DMS114 treated with DMSO at 0.1 percent for 48 hours (cell line): ENCODE data around the gene GXYLT2.

Experiments
- DNase-seq: peaks from one replicate; lab custom pipeline; 2025; ENCODE audit not compliant: unreplicated experiment; lab: John Stamatoyannopoulos, UW

Gene GXYLT2

GRCh38 chr3:72930754-72931153 is 42.9 kb downstream of the GXYLT2 start:
- no peak for DNase-seq

DNA sequence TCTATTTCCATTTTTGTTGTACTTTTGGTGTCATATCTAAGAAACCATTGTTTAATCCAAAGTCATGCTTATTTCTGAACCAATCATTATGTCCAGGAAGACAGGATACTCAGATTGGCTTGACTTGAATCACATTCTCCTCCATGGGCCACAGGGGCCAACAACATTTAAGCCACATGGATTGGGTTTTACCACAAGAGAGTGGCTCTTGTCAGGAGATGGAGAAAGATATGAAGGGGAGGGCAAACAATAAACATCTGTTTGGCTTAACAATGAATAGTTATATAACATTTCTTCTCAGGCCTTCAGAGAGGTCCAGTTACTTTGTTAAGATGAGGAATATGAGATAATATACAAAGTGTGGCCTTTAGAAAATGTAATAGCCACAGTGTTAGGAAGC is 44.6 kb downstream of the GXYLT2 start:
- DNase-seq, result no peak

- DNase-seq, result peak; percentile 48
Observed at GRCh38 chr3:72938471-72939265, 50.8 kb downstream of the GXYLT2 start.

- DNase-seq, result no peak
Observed at GRCh38 chr3:72941245-72941644, 53.4 kb downstream of the GXYLT2 start.

DNA sequence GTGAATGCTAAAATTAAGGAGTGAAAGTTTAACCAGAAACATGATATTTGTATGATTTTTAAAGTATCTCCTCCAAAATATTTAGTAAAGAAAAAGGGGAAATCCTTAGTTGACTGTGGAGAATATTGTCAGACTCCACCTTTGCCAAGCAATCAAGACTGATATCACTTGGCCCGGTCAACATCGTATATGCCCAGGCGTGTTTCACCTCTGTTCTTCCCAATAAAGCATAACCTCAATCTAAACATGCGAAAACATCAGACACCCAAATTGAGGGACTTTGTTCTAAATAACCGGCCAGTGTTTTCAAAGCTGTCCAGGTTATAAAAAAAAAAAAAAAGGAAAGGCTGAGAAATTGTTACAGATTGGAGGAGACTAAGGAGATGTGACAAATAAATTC is 54.6 kb downstream of the GXYLT2 start:
- no peak for DNase-seq

DNA sequence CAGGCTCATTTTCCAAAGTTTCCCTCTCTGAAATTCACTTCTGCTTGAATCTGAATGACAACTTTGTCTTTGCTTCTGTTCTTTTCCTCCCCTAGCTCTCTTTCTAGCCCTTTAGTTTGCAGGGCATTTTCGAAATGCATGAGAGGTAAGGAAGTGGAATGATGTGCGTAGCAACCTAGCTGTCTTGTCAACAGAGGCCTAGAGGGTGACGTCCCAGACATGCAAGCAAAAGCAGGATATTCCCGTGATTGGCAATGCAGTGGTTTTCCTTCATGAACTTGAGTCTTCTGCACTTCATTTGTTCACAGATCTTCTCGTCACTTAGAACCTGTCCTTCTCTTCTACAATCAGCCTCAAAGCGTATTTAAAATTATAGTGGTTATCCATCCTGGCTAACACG is 56.9 kb downstream of the GXYLT2 start:
- no peak for DNase-seq

DNA sequence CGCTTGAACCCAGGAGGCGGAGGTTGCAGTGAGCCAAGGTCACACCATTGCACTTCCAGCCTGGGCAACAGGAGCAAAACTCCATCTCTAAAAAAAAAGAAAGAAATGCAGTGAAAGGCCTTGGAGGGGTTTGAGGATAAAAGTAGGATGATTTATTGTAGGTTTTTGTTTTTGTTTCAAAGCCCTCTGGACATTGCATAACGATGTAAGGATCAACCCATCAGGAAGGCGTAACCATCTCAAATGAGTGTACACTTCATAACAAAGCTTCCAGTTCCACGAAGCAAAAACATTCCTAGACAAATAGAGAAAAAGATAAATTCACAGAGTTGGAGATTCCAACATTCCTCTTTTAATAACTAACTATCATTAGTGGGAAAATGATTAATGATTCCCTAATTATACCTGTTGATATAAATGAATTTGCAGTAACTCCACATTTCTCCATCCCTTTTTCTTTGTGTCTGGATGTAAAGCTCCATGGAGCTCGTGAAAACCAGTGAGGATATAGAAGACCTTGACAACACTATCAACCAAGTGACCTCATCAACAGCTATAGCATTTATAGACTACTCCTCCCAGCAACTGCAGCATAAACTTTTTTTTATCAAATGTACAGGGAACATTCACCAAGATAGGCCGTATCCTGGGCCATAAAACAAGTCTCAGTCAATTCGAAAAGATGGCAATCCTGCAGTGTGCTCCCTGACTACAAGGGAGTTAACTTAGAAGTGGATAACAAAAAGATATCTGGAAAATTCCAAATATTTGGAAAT is 60.1 kb downstream of the GXYLT2 start:
- no peak for DNase-seq

GRCh38 chr3:72949016-72949415 is 61.2 kb downstream of the GXYLT2 start:
- DNase-seq, result no peak

DNA sequence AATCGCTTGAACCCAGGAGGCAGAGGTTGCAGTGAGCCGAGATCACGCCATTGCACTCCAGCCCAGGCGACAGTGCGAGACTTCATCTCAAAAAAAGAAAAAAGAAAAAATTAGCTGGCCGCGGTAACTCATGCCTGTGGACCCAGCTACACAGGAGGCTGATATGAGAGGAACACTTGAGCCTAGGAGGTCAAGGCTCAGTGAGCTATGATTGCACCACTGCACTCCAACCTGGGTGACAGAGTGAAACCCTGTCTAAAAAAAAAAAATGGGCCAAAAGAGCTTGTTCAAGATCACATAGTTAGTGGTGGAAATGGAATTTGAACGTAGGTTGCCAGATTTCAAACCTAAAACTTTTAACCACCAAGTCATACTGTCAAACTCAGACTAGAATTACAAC is 62.5 kb downstream of the GXYLT2 start:
- no peak for DNase-seq

DNA sequence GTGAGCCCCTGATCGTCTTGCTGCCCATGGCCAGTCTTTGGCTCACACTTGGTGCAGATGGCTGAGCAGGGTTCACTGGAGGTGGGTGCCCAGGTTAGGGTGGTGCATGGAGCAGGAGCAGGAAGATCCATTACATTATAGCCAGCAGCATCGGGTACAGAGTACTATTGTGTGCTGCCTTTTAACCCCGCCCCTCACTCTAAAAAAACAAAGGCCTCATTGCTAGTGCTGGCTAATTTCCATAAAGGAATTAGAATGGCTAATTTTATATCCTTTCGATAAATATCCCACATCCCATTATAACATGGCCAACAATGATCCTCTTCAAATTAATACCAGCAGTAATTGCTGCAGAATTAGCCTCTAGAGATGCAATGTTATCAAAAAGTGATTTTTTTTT is 63.0 kb downstream of the GXYLT2 start:
- DNase-seq, result no peak

DNA sequence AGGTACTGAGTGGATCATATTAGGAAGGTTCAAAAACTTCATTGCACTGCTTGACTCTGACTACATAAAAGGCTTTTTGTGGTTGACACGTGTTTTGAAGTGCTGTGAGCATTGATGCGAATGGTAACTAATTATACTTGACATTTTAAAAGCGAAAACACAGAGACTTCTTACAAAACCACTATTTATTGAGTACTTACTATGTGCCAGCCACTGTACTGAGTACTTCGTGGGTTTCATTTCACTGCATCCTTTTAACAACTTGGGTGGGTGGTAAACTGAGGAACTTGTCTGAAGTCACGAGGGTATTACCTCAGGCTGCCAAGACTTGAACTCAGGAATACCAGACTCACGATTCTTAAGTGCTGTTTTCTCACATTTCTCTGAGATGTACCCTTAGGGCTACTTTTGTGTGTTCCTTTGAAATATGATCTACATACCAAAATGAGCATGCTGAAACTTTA is 63.4 kb downstream of the GXYLT2 start:
- DNase-seq, result no peak

DNA sequence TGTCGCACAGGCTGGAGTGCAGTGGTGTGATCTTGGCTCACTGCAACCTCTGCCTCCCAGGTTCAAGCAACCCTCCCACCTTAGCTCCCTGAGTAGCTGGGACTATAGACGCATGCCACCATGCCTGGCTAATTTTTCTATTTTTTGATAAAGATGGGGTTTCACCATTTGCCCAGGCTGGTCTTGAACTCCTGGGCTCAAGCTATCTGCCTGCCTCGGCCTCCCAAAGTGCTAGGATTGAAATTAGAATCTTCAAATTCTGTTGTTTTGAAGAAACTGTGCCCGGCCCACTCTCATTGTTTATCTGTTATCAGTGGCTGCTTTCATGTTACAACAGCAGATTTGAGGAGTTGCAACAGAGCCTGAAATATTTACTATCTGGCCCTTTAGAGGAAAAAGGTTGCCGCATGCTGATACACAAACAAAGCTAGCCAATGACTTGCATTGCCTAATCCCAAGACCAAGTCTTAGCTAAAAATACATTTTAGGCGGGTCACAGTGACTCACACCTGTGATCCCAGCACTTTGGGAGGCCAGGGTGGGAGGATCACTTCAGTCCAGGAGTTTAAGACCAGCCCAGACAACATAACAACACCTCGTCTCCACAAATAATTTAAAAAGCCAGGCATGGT is 65.6 kb downstream of the GXYLT2 start:
- DNase-seq, result no peak

DNA sequence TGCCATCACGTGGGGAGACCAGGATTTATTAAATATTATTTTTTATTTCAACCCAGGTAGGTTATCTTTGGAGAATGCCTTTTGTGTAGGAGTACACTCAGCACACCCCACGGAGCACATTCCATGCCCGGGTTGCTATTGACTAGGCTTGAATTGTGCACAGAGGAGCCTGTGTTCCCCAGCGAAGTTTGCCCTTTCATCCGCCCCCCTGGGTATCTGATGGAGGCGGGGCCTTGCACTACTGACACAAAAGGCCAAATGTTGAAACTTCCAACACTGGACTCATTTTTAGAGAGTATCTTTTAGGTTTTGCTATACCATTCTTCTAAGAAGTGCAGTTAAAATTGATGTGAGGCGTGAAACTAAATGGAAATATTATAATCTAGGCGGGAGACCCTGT is 69.5 kb downstream of the GXYLT2 start:
- no peak for DNase-seq

DNA sequence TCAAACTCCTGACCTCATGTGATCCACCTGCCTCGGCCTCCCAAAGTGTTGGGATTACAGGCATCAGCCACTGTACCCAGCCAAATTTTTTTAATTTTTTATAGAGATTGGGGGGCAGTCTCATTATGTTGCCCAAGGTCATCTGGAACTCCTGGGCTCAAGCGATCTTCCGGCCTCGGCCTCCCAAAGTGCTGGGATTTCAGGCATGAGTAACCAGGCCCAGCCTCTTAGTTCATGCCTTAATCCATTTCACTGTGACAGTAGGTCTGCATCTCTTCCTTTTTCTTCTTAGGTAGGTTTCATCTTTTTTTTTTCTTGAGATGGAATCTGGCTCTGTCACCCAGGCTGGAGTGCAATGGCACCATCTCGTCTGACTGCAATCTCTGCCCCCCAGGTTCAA is 71.5 kb downstream of the GXYLT2 start:
- no peak for DNase-seq

DNA sequence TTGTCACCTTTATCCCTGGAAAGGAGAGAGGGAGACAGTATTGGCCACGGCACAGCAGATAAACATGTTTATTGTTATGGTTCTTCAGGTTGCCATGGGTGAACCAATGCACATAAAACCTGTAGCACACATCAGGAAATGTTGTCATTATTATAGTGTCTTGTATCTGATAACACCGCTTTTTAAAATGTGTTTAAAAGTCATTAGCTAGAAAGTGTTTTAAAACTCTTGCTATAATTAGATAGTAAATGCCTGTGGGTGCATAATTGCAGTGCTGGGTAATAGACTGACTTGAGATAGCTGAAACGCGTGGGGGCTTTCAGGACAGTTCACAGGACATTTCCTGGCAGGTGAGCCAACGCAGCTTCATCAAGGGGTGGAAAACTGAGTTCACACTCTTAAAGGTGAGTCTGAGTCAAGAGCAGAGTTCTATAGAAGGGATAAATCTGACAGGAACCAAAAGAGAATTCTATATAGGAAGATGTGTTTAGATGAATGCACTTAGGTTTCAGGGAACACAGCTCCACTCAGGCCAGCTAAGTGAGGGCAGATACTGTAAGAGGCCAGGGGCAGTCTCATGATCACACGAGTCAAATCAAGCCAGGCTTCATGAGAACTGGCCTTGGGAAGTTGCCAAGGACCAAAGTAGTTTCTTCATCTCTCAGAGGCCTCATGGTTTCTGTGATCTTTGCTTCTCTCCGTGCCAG is 73.1 kb downstream of the GXYLT2 start:
- DNase-seq, result no peak

GRCh38 chr3:72961752-72962151 is 73.9 kb downstream of the GXYLT2 start:
- no peak for DNase-seq

DNA sequence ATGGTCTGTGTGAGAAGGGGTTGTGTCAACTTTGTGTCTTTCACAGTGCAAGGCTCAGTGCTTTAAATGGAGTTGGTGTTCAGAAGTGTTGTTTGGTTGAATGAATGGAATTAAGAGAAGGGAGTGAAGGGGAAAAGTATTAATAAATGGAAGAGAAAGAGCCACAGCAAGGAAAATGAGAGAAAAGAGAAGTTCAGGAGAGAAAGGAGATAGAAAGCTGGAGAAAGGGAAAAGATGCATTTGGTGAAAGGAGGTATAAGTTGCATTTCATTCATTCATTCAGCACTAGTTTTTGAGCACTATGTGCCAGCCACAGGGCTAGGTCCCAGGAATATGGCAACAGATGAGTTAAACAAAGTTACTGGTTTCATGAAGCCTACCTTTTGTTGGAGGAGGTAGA is 74.5 kb downstream of the GXYLT2 start:
- no peak for DNase-seq

GRCh38 chr3:72964633-72965032 is 76.8 kb downstream of the GXYLT2 start:
- DNase-seq, result no peak

- no peak for DNase-seq
Observed at GRCh38 chr3:72968266-72968664, 80.4 kb downstream of the GXYLT2 start.

DNA sequence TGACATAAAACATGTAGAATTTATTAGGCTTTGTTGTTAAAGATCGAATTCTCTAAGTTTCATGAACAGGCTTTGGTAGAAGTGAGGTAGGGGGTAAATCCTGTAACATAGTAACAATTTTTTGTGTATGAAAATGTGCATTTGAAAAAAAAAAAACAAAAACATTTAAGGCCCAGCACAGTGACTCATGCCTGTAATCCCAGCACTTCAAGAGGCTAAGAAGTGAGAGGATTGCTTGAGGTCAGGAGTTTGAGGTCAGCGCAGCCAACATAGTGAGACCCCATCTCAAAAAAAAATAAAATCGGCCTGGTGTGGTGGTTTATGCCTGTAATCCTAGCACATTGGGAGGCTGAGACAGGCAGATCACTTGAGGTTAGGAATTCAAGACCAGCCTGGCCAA is 81.9 kb downstream of the GXYLT2 start:
- no peak for DNase-seq

GRCh38 chr3:72970942-72971341 is 83.1 kb downstream of the GXYLT2 start:
- DNase-seq, result no peak

DNA sequence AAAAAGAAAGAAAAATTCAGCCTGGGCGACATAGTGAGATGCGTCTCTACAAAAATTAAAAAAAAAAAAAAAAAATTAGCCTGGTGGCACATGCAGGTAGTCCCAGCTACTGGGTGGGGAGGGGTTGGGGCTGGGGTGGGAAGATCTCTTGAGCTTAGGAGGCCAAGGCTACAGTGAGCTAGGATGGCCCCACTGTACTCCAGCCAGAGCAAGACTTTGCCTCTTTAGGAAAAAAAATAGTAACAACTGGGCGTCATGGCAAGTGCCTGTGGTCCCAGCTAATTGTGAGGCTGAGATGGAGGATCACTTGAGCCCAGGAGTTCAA is 84.8 kb downstream of the GXYLT2 start:
- DNase-seq, result no peak
